HepG2 (cell line): Measurements from ENCODE around the gene VNN1. TPM values are rescaled to one million over a fixed set of nuclear protein-coding genes. Genes with fewer than 3 reads are reported as not detected.

Experiments
- CBX5 ChIP-seq: sonication (generic); formaldehyde crosslinking; IDR thresholded peaks from 2 replicates; pipeline ENCODE4 v1.4.0; 2020; ENCODE audit warnings: missing genetic modification reagents, borderline replicate concordance
- CHD2 ChIP-seq: IDR thresholded peaks from 2 replicates; pipeline ENCODE4 v1.6.1; 2011; ENCODE audit warnings: low read depth, low read length, improper control_type of control experiment
- HDAC2 ChIP-seq: sonication (generic); formaldehyde crosslinking; IDR thresholded peaks from 2 replicates; pipeline ENCODE4 v1.4.0; 2020; ENCODE audit warnings: missing genetic modification reagents
- KDM6A ChIP-seq: IDR thresholded peaks from 2 replicates; pipeline ENCODE4 v1.6.1; 2016; ENCODE audit warnings: low read depth
- NFE2 ChIP-seq: sonication (generic); formaldehyde crosslinking; IDR thresholded peaks from 2 replicates; pipeline ENCODE4 v1.4.0; 2020; ENCODE audit warnings: missing genetic modification reagents
- NR2F1 ChIP-seq, 2 experiments: fragments of 450-650 bp in 1 of 2; formaldehyde crosslinking in 1 of 2; IDR thresholded peaks; 2 replicates each; pipeline versions ENCODE4 v1.5.0 to v1.6.1; 2016 to 2020; ENCODE audit warnings: mild to moderate bottlenecking in 1 of 2, missing compliant biosample characterization in 1 of 2, missing genetic modification reagents in 1 of 2, moderate library complexity in 1 of 2
- SMAD1 ChIP-seq: sonication (generic); formaldehyde crosslinking; IDR thresholded peaks from 2 replicates; pipeline ENCODE4 v1.4.0; 2020; ENCODE audit warnings: missing genetic modification reagents, low read depth, mild to moderate bottlenecking, borderline replicate concordance
- SMC3 ChIP-seq: IDR thresholded peaks from 2 replicates; pipeline ENCODE4 v1.6.1; 2011; ENCODE audit warnings: low read length, improper control_type of control experiment
- SRY ChIP-seq: sonication (generic); formaldehyde crosslinking; IDR thresholded peaks from 2 replicates; pipeline ENCODE4 v1.8.0; 2022; ENCODE audit warnings: mild to moderate bottlenecking, missing genetic modification reagents
- TGIF2 ChIP-seq: IDR thresholded peaks from 2 replicates; pipeline ENCODE4 v1.6.1; 2016; ENCODE audit warnings: control low read depth, missing compliant biosample characterization
- YEATS4 ChIP-seq: sonication (generic); formaldehyde crosslinking; IDR thresholded peaks from 2 replicates; pipeline ENCODE4 v1.4.0; 2020; ENCODE audit warnings: missing genetic modification reagents, borderline replicate concordance
- ZMYM2 ChIP-seq: sonication (generic); formaldehyde crosslinking; IDR thresholded peaks from 2 replicates; pipeline ENCODE4 v1.8.0; 2022; ENCODE audit warnings: mild to moderate bottlenecking, missing genetic modification reagents
- ZNF343 ChIP-seq: sonication (generic); formaldehyde crosslinking; IDR thresholded peaks from 2 replicates; pipeline ENCODE4 v1.4.0; 2020; ENCODE audit warnings: mild to moderate bottlenecking, missing genetic modification reagents
- ZNF446 ChIP-seq: sonication (generic); formaldehyde crosslinking; IDR thresholded peaks from 2 replicates; pipeline ENCODE4 v1.5.0; 2020; ENCODE audit warnings: mild to moderate bottlenecking, missing genetic modification reagents
- ZNF546 ChIP-seq: sonication (generic); formaldehyde crosslinking; conservative IDR thresholded peaks from 2 replicates; pipeline ENCODE4 v1.8.1; 2023; ENCODE audit warnings: mild to moderate bottlenecking, missing genetic modification reagents
- ZNF605 ChIP-seq: sonication (generic); formaldehyde crosslinking; IDR thresholded peaks from 2 replicates; pipeline ENCODE4 v1.8.0; 2022; ENCODE audit warnings: mild to moderate bottlenecking, missing genetic modification reagents
- ZNF619 ChIP-seq: sonication (generic); formaldehyde crosslinking; IDR thresholded peaks from 2 replicates; pipeline ENCODE4 v1.4.0; 2020; ENCODE audit warnings: mild to moderate bottlenecking, missing genetic modification reagents
- ZNF891 ChIP-seq: sonication (generic); formaldehyde crosslinking; IDR thresholded peaks from 2 replicates; pipeline ENCODE4 v1.5.0; 2020; ENCODE audit warnings: mild to moderate bottlenecking, missing genetic modification reagents
- polyA plus RNA-seq, 8 experiments: library from polyadenylated mRNA; depleted of rRNA in 3 of 8; stranded (reverse) in 7 of 8; unstranded in 1 of 8; fragments of >200 nt; fragmentation: Illumina TruSeq in 4 of 8; extraction: Trizol in 4 of 8; gene quantifications; 2 replicates each; pipeline versions ENCODE4 v1.2.1 to v1.2.3, GENCODE V29; 2011 to 2016; ENCODE audit warnings: low read depth in 4 of 8, missing spikeins in 1 of 8, mixed read lengths in 1 of 8; ENCODE audit not compliant: insufficient read depth in 1 of 8
- total RNA-seq, 5 experiments: library from RNA; depleted of rRNA; stranded (reverse); fragments of >200 nt; fragmentation: Illumina TruSeq; extraction: Trizol; gene quantifications; 2 replicates each; pipeline ENCODE4 v1.2.3, GENCODE V29; 2016; ENCODE audit warnings: low read depth in 1 of 5
- TF ChIP-seq, protein P1 (sequence below): sonication (generic); formaldehyde crosslinking; IDR thresholded peaks from 2 replicates; pipeline ENCODE4 v1.5.0; 2020; ENCODE audit warnings: mild to moderate bottlenecking, missing genetic modification reagents, moderate library complexity
- TF ChIP-seq, protein P2 (sequence below): sonication (generic); formaldehyde crosslinking; IDR thresholded peaks from 2 replicates; pipeline ENCODE4 v1.8.1; 2022; ENCODE audit warnings: mild to moderate bottlenecking, missing genetic modification reagents
- TF ChIP-seq, protein P3 (sequence below): sonication (generic); formaldehyde crosslinking; IDR thresholded peaks from 2 replicates; pipeline ENCODE4 v1.4.0; 2020; ENCODE audit warnings: missing genetic modification reagents
- TF ChIP-seq, protein P4 (sequence below): sonication (generic); formaldehyde crosslinking; IDR thresholded peaks from 2 replicates; pipeline ENCODE4 v1.4.0; 2020; ENCODE audit warnings: missing genetic modification reagents
- TF ChIP-seq, protein P5 (sequence below): sonication (generic); formaldehyde crosslinking; IDR thresholded peaks from 2 replicates; pipeline ENCODE4 v1.4.0; 2020; ENCODE audit warnings: missing genetic modification reagents, borderline replicate concordance

Gene VNN1
- total and polyA plus RNA-seq, 2 of the 13 experiments (the other 11 are each of a cell fraction or from before 2014, with no cell fraction given): 0.62 to 4.0 TPM

DNA sequence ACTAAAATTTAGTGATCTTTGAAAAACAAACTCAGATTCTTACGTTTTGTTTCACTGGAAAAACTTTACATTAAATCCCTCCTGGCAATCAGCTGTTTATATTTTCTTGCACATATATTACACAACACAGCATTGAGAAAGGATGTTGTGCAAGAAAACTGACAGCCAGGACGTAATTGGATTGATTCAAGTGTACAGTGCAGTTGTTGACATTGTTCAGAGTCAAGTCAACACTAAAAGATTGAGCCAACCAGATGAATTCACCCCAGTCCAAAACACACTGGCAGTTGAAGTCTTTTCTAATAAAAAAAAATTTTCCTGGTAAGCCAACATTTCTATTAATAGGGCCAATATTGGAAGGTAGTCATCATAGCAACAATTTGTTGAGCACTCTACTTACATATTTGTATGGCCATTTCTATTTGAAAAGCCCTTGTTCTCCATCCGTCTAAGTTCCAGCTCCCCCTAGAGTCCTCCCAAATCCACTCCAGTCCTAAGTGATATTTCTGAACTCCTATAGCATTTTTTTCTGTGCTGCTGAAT, 20.9 kb upstream of the VNN1 start (continued):
- TF ChIP-seq ZNF891 (CRISPR knock-in tag) (no peak), NFE2 (CRISPR knock-in tag) (no peak), YEATS4 (peak; percentile 43; the same call in 1 of the 2 replicates), ZNF605 (CRISPR knock-in tag) (no peak), KDM6A (CRISPR knock-in tag) (peak; percentile 68), SMC3 (peak; percentile 73), TGIF2 (CRISPR knock-in tag) (peak; percentile 98), SRY (CRISPR knock-in tag) (no peak), SMAD1 (no peak), ZNF546 (CRISPR knock-in tag) (no peak), ZMYM2 (CRISPR knock-in tag) (no peak), CHD2 (no peak), ZNF619 (CRISPR knock-in tag) (no peak), CBX5 (CRISPR knock-in tag) (0 out of 2 replicates have a peak, but pooled peaks have one; percentile 69), HDAC2 (CRISPR knock-in tag) (peak; percentile 94), ZNF446 (no peak), NR2F1 (CRISPR knock-in tag; IDR thresholded peaks at IDR 0.05) (peak; percentile 24 to 44; a peak in 2 of 4 replicates), ZNF343 (no peak)
- TF ChIP-seq, protein P1, sequence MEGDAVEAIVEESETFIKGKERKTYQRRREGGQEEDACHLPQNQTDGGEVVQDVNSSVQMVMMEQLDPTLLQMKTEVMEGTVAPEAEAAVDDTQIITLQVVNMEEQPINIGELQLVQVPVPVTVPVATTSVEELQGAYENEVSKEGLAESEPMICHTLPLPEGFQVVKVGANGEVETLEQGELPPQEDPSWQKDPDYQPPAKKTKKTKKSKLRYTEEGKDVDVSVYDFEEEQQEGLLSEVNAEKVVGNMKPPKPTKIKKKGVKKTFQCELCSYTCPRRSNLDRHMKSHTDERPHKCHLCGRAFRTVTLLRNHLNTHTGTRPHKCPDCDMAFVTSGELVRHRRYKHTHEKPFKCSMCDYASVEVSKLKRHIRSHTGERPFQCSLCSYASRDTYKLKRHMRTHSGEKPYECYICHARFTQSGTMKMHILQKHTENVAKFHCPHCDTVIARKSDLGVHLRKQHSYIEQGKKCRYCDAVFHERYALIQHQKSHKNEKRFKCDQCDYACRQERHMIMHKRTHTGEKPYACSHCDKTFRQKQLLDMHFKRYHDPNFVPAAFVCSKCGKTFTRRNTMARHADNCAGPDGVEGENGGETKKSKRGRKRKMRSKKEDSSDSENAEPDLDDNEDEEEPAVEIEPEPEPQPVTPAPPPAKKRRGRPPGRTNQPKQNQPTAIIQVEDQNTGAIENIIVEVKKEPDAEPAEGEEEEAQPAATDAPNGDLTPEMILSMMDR (CRISPR knock-in tag): peak; percentile 32; the same call in 1 of the 2 replicates
- TF ChIP-seq, protein P2, sequence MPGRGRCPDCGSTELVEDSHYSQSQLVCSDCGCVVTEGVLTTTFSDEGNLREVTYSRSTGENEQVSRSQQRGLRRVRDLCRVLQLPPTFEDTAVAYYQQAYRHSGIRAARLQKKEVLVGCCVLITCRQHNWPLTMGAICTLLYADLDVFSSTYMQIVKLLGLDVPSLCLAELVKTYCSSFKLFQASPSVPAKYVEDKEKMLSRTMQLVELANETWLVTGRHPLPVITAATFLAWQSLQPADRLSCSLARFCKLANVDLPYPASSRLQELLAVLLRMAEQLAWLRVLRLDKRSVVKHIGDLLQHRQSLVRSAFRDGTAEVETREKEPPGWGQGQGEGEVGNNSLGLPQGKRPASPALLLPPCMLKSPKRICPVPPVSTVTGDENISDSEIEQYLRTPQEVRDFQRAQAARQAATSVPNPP (CRISPR knock-in tag): no peak
- TF ChIP-seq, protein P3, sequence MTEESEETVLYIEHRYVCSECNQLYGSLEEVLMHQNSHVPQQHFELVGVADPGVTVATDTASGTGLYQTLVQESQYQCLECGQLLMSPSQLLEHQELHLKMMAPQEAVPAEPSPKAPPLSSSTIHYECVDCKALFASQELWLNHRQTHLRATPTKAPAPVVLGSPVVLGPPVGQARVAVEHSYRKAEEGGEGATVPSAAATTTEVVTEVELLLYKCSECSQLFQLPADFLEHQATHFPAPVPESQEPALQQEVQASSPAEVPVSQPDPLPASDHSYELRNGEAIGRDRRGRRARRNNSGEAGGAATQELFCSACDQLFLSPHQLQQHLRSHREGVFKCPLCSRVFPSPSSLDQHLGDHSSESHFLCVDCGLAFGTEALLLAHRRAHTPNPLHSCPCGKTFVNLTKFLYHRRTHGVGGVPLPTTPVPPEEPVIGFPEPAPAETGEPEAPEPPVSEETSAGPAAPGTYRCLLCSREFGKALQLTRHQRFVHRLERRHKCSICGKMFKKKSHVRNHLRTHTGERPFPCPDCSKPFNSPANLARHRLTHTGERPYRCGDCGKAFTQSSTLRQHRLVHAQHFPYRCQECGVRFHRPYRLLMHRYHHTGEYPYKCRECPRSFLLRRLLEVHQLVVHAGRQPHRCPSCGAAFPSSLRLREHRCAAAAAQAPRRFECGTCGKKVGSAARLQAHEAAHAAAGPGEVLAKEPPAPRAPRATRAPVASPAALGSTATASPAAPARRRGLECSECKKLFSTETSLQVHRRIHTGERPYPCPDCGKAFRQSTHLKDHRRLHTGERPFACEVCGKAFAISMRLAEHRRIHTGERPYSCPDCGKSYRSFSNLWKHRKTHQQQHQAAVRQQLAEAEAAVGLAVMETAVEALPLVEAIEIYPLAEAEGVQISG: no peak
- TF ChIP-seq, protein P4, sequence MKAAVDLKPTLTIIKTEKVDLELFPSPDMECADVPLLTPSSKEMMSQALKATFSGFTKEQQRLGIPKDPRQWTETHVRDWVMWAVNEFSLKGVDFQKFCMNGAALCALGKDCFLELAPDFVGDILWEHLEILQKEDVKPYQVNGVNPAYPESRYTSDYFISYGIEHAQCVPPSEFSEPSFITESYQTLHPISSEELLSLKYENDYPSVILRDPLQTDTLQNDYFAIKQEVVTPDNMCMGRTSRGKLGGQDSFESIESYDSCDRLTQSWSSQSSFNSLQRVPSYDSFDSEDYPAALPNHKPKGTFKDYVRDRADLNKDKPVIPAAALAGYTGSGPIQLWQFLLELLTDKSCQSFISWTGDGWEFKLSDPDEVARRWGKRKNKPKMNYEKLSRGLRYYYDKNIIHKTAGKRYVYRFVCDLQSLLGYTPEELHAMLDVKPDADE (CRISPR knock-in tag): no peak
- TF ChIP-seq, protein P5, sequence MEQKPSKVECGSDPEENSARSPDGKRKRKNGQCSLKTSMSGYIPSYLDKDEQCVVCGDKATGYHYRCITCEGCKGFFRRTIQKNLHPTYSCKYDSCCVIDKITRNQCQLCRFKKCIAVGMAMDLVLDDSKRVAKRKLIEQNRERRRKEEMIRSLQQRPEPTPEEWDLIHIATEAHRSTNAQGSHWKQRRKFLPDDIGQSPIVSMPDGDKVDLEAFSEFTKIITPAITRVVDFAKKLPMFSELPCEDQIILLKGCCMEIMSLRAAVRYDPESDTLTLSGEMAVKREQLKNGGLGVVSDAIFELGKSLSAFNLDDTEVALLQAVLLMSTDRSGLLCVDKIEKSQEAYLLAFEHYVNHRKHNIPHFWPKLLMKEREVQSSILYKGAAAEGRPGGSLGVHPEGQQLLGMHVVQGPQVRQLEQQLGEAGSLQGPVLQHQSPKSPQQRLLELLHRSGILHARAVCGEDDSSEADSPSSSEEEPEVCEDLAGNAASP (CRISPR knock-in tag): peak; percentile 52; the same call in 1 of the 2 replicates
